Pericardium fibroblast (primary cell): Measurements from ENCODE around the gene PTPN11. TPM values are rescaled to one million over a fixed set of nuclear protein-coding genes. Genes with fewer than 3 reads are reported as not detected.

ENCODE experiments used
- total RNA-seq: library from RNA; depleted of rRNA; stranded (reverse); fragments of >200 nt; gene quantifications from 2 replicates; pipeline ENCODE4 v1.2.3, GENCODE V29; 2015

Gene PTPN11
- 51.8 and 57.2 TPM in 2 replicates for total RNA-seq

DNA sequence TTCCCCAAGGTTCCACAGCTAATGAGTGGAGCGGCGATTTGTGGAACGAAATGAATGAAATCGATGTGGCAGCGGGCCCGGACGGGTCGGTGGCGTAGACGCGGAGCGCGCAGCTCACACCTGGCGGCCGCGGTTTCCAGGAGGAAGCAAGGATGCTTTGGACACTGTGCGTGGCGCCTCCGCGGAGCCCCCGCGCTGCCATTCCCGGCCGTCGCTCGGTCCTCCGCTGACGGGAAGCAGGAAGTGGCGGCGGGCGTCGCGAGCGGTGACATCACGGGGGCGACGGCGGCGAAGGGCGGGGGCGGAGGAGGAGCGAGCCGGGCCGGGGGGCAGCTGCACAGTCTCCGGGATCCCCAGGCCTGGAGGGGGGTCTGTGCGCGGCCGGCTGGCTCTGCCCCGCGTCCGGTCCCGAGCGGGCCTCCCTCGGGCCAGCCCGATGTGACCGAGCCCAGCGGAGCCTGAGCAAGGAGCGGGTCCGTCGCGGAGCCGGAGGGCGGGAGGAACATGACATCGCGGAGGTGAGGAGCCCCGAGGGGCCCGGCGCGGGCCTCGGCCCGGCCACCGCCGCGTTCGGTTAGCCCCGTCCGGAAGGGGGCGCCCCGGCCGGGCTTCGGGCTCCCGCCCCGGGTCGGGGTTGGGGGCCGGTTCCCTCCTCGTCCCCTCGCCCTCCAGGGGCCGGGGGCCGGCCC, at the start of gene PTPN11:
Gene PTPN11 (plus strand): TSS at position 340 of the 689 bp plus-strand sequence. CDS start 165 bp downstream, at position 505.

GRCh38 chr12:112381883-112382796, 36.6 kb upstream of the PTPN11 start, which contains the start of gene HECTD4:
Gene HECTD4 (minus strand): TSS chr12:112382431. CDS start chr12:112382128, 303 bp downstream.

DNA sequence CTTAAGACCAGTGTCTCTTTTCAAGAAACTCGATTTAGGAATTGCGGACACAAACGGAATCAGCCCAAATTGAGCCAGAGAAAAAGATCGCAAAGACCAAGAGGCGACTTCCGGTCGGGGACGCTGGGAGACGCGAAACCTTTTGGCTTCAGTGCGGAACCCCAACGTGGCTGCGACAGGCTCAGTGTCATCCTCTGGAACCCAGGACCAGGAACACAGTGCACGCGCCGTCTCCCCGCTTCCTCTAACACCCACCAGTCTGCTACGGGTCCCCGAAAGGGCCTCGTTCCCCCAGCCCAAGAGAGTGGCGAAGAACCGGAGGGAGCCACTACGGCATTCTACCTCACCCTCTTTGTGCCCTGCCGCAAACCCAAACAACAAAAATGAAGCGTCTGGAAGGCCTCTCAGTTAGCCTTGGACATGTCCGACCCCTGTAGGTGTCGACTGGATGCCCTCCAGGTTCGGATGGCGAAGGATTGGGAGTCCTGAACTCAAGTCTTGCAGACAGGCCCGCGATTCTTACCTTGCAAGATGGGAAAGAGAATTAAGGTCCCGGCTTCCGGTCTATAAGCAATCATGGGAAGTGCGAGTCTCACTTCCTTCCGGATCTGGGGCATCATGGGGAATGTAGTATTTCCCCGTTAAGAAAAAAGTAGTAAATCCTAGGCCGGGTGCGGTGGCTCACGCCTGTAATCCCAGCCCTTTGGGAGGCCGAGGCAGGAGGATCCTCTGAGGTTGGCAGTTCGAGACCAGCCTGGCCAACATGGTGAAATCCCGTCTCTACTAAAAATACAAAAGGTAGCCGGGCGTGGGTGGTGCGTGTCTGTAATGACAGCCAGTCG, 9.5 kb upstream of the PTPN11 start, which contains the start of gene RPL6:
Gene RPL6 (minus strand): TSS at position 542 of the 842 bp plus-strand sequence. CDS start 949 bp downstream, outside the sequence.

Other genes starting within 250 kb of the PTPN11 start
- gene HECTD4, start 36.5 kb upstream of the PTPN11 start, total RNA-seq, result 14.0 and 20.5 TPM in 2 replicates
- gene RPL6, start 9.3 kb upstream of the PTPN11 start, total RNA-seq, result 2,092 and 2,824 TPM in 2 replicates